HepG2 (cell line): ENCODE data around the gene VWA5B1. TPM values are rescaled to one million over a fixed set of nuclear protein-coding genes. Genes with fewer than 3 reads are reported as not detected.

ENCODE experiments used
- ATAC-seq: fragments of 200-7000 bp; cut with Tn5 transposase; 3 replicates; pipeline ENCODE4 v1.9.1; 2020; ENCODE audit warnings: mild to moderate bottlenecking, moderate library complexity
- BruUV-seq: library from RNA; stranded (reverse); fragments of 400-500 nt; replicated peaks from 2 replicates; lab custom pipeline; 2021; lab: Mats Ljungman, UMichigan
- CTCF ChIA-PET: fragments of 300-600 bp; formaldehyde crosslinking; extraction: SDS; loops from one replicate; lab custom pipeline; 2021; ENCODE audit warnings: low total read pairs, inconsistent platforms, low intra/inter-chr PET ratio; lab: Yijun Ruan, JAX
- POLR2A ChIA-PET: fragments of 350-600 bp; sonication (Branson Sonifier 250); formaldehyde crosslinking; loops from one replicate; lab custom pipeline; 2020; ENCODE audit warnings: antibody characterized with exemption, inconsistent platforms; lab: Yijun Ruan, JAX
- DNase-seq: peaks from one replicate; pipeline ENCODE4 v3.0.0-alpha.2; 2015; ENCODE audit warnings: low spot score
- FAIRE-seq: peaks from 3 replicates; lab custom pipeline; 2011; peaks lifted over from hg19 to GRCh38; lab: Jason Lieb, UNC
- H2AFZ ChIP-seq: one replicate; pipeline ENCODE4 v1.6.1; 2011; ENCODE audit warnings: low read length, inconsistent platforms
- H3K27ac ChIP-seq: fragments of 300-600 bp; 3 replicates; pipeline ENCODE4 v1.8.0; 2011; ENCODE audit warnings: mixed run types, mild to moderate bottlenecking, mixed read lengths, low read length, inconsistent platforms; ENCODE audit not compliant: insufficient read depth; ENCODE audit errors: extremely low read length
- H3K27me3 ChIP-seq, 2 experiments: fragments of 200-600 bp in 1 of 2; 2 replicates in 1 of 2; 3 replicates in 1 of 2; pipeline versions ENCODE4 v1.6.0 to v1.8.0; 2011; ENCODE audit warnings: low read length in 2 of 2, mild to moderate bottlenecking in 2 of 2, moderate library complexity in 2 of 2, inconsistent platforms in 1 of 2; ENCODE audit not compliant: insufficient read depth in 2 of 2, control insufficient read depth in 1 of 2
- H3K36me3 ChIP-seq, 2 experiments: fragments of 200-600 bp in 1 of 2; replicated peaks in 1 of 2; 2 replicates in 1 of 2; 3 replicates in 1 of 2; pipeline versions ENCODE4 v1.5.1 to v1.8.0; 2011; ENCODE audit warnings: low read length in 2 of 2, inconsistent platforms in 1 of 2; ENCODE audit not compliant: insufficient read depth in 2 of 2, control insufficient read depth in 1 of 2
- H3K4me1 ChIP-seq: 2 replicates; pipeline ENCODE4 v1.5.1; 2012; ENCODE audit warnings: low read length, inconsistent platforms; ENCODE audit not compliant: insufficient read depth
- H3K4me2 ChIP-seq: 2 replicates; pipeline ENCODE4 v1.6.0; 2011; ENCODE audit warnings: low read depth, low read length, inconsistent platforms
- H3K4me3 ChIP-seq, 3 experiments: fragments of 200-600 bp in 1 of 3; sonication (generic), shearing (Covaris generic) in 1 of 3; replicated peaks in 1 of 3; 2 replicates each; pipeline ENCODE4 v1.5.1; 2011 to 2016; ENCODE audit warnings: low read length in 3 of 3, inconsistent platforms in 2 of 3, low read depth in 2 of 3, mild to moderate bottlenecking in 2 of 3, control low read depth in 1 of 3, mixed read lengths in 1 of 3; ENCODE audit not compliant: insufficient read depth in 1 of 3
- H3K79me2 ChIP-seq: one replicate; pipeline ENCODE4 v1.6.1; 2011; ENCODE audit warnings: low read length, inconsistent platforms; ENCODE audit not compliant: insufficient read depth
- H3K9ac ChIP-seq: 2 replicates; pipeline ENCODE4 v1.6.0; 2011; ENCODE audit warnings: mild to moderate bottlenecking, low read depth, low read length, inconsistent platforms; ENCODE audit not compliant: insufficient read depth
- H3K9me3 ChIP-seq: 2 replicates; pipeline ENCODE4 v1.5.1; 2012; ENCODE audit warnings: mild to moderate bottlenecking, low read length
- H4K20me1 ChIP-seq: 2 replicates; pipeline ENCODE4 v1.6.0; 2011; ENCODE audit warnings: inconsistent platforms, mild to moderate bottlenecking, low read length, moderate library complexity; ENCODE audit not compliant: insufficient read depth
- ETV5 ChIP-seq: IDR thresholded peaks from 2 replicates; pipeline ENCODE4 v1.6.1; 2018; ENCODE audit warnings: missing biosample characterization, missing genetic modification reagents, inconsistent platforms, borderline replicate concordance
- FIP1L1 ChIP-seq: fragments of 200-400 bp; formaldehyde crosslinking; IDR thresholded peaks from 2 replicates; pipeline ENCODE4 v1.6.1; 2018; ENCODE audit warnings: low read depth, mild to moderate bottlenecking, low read length, moderate library complexity, borderline replicate concordance; ENCODE audit not compliant: insufficient read depth
- KLF11 ChIP-seq: IDR thresholded peaks from 2 replicates; pipeline ENCODE4 v1.6.1; 2016; ENCODE audit warnings: missing compliant biosample characterization
- PHF20 ChIP-seq: sonication (generic); formaldehyde crosslinking; IDR thresholded peaks from 2 replicates; pipeline ENCODE4 v1.5.0; 2020; ENCODE audit warnings: mild to moderate bottlenecking, missing genetic modification reagents
- SETDB1 ChIP-seq: sonication (generic); formaldehyde crosslinking; IDR thresholded peaks from 2 replicates; pipeline ENCODE4 v1.5.1; 2020; ENCODE audit warnings: missing genetic modification reagents, mild to moderate bottlenecking, borderline replicate concordance
- SRSF4 ChIP-seq: fragments of 200-400 bp; formaldehyde crosslinking; IDR thresholded peaks from one replicate; pipeline ENCODE4 v1.6.1; 2018; ENCODE audit warnings: mild to moderate bottlenecking, low read depth, low read length, moderate library complexity; ENCODE audit not compliant: poor library complexity, severe bottlenecking
- TBX2 ChIP-seq: sonication (generic); formaldehyde crosslinking; IDR thresholded peaks from 2 replicates; pipeline ENCODE4 v1.5.0; 2020; ENCODE audit warnings: missing genetic modification reagents, mild to moderate bottlenecking, borderline replicate concordance
- THYN1 ChIP-seq: sonication (generic); formaldehyde crosslinking; IDR thresholded peaks from 2 replicates; pipeline ENCODE4 v1.8.1; 2023; ENCODE audit warnings: low read depth, mild to moderate bottlenecking, moderate library complexity, missing genetic modification reagents, borderline replicate concordance
- ZBTB25 ChIP-seq: IDR thresholded peaks from 2 replicates; pipeline ENCODE4 v1.6.1; 2018; ENCODE audit warnings: missing genetic modification reagents
- ZBTB46 ChIP-seq: sonication (generic); formaldehyde crosslinking; IDR thresholded peaks from 2 replicates; pipeline ENCODE4 v1.4.0; 2020; ENCODE audit warnings: mild to moderate bottlenecking, missing genetic modification reagents, borderline replicate concordance
- ZFAT ChIP-seq: sonication (generic); formaldehyde crosslinking; conservative IDR thresholded peaks from 2 replicates; pipeline ENCODE4 v1.8.1; 2023; ENCODE audit warnings: missing genetic modification reagents, inconsistent platforms
- ZHX1 ChIP-seq: sonication (generic); formaldehyde crosslinking; IDR thresholded peaks from 2 replicates; pipeline ENCODE4 v1.8.1; 2022; ENCODE audit warnings: low read depth, mild to moderate bottlenecking, missing genetic modification reagents
- ZNF749 ChIP-seq: sonication (generic); formaldehyde crosslinking; IDR thresholded peaks from 2 replicates; pipeline ENCODE4 v1.8.0; 2022; ENCODE audit warnings: mild to moderate bottlenecking, missing genetic modification reagents, moderate library complexity, borderline replicate concordance
- ZNF781 ChIP-seq: sonication (generic); formaldehyde crosslinking; IDR thresholded peaks from 2 replicates; pipeline ENCODE4 v1.5.1; 2020; ENCODE audit warnings: borderline replicate concordance, mild to moderate bottlenecking, missing genetic modification reagents; ENCODE audit errors: not compliant biosample characterization
- ZSCAN29 ChIP-seq: sonication (generic); formaldehyde crosslinking; conservative IDR thresholded peaks from 2 replicates; pipeline ENCODE4 v1.4.0; 2020; ENCODE audit warnings: mild to moderate bottlenecking, missing genetic modification reagents
- ZSCAN5A ChIP-seq: sonication (generic); formaldehyde crosslinking; IDR thresholded peaks from 2 replicates; pipeline ENCODE4 v1.8.0; 2022; ENCODE audit warnings: mild to moderate bottlenecking, missing genetic modification reagents, borderline replicate concordance
- WGBS: methylation state at CpG from one replicate; pipeline ENCODE4 v1.1.6; 2017; ENCODE audit warnings: low lambda C conversion rate; 5-methylcytosine and 5-hydroxymethylcytosine counted together
- in situ Hi-C: cut with HindIII; loops from 2 replicates; pipeline ENCODE4 v1.10.0; 2017; ENCODE audit warnings: low pct_unique_long_range_greater_than_20kb; ENCODE audit not compliant: extremely low pct_ligation_motif_present
- intact Hi-C: fragments of 100-400 bp; cut with micrococcal nuclease; formaldehyde crosslinking; loops from one replicate; pipeline ENCODE4 v1.10.0; 2022; ENCODE audit not compliant: unreplicated experiment
- polyA plus RNA-seq, 8 experiments: library from polyadenylated mRNA; depleted of rRNA in 3 of 8; stranded (reverse) in 7 of 8; unstranded in 1 of 8; fragments of >200 nt; fragmentation: Illumina TruSeq in 4 of 8; extraction: Trizol in 4 of 8; gene quantifications; 2 replicates each; pipeline versions ENCODE4 v1.2.1 to v1.2.3, GENCODE V29; 2011 to 2016; ENCODE audit warnings: low read depth in 4 of 8, missing spikeins in 1 of 8, mixed read lengths in 1 of 8; ENCODE audit not compliant: insufficient read depth in 1 of 8
- total RNA-seq, 5 experiments: library from RNA; depleted of rRNA; stranded (reverse); fragments of >200 nt; fragmentation: Illumina TruSeq; extraction: Trizol; gene quantifications; 2 replicates each; pipeline ENCODE4 v1.2.3, GENCODE V29; 2016; ENCODE audit warnings: low read depth in 1 of 5

VWA5B1 gene
- total and polyA plus RNA-seq, 2 of the 13 experiments (the other 11 are each of a cell fraction or from before 2014, with no cell fraction given): not detected

GRCh38 chr1:20317471-20317870 lies 26.8 kb downstream of the VWA5B1 start (continued):
- no peak for TF ChIP-seq ZSCAN5A
- no peak for TF ChIP-seq ZNF749 (CRISPR knock-in tag)

- H2AFZ ChIP-seq: no peak overlapping the region
- in situ Hi-C loops (no loop called here), intact Hi-C loops (loop anchor here (5.0 kb wide), 1 partner anchor 616 kb away; no protein-coding TSS in a partner anchor)
- BruUV-seq: no TSS peak
- no peak overlapping the region for H3K4me2 ChIP-seq
- POLR2A ChIA-PET: no interaction called here
- no peak for ATAC-seq
- WGBS: 23% methylated on average over 7 of the region's 14 CpGs
- no peak overlapping the region for H3K4me3 ChIP-seq
- no peaks in the 10 kb centered on the region for H3K79me2 ChIP-seq
- H3K36me3 ChIP-seq: no peaks in the 10 kb centered on the region
- no peak overlapping the region for H3K9ac ChIP-seq
- peaks cover 9 to 86% of the 10 kb centered on the region in 2 experiments; a peak in 4 of 5 replicates for H3K27me3 ChIP-seq
- H4K20me1 ChIP-seq: no peaks in the 10 kb centered on the region
- H3K9me3 ChIP-seq: no peaks in the 10 kb centered on the region
- H3K27ac ChIP-seq: no peak overlapping the region
- H3K4me1 ChIP-seq: no peaks in the 10 kb centered on the region
- CTCF ChIA-PET: no interaction called here
- no peak for FAIRE-seq
- DNase-seq: no peak
- TF ChIP-seq THYN1 (CRISPR knock-in tag) (no peak), SRSF4 (no peak), KLF11 (CRISPR knock-in tag) (no peak), ZBTB46 (CRISPR knock-in tag) (no peak), ZHX1 (CRISPR knock-in tag) (no peak), ZNF781 (no peak), PHF20 (no peak), ETV5 (CRISPR knock-in tag) (no peak), ZBTB25 (no peak), TBX2 (CRISPR knock-in tag) (no peak), ZFAT (no peak), SETDB1 (no peak), FIP1L1 (no peak), ZSCAN29 (no peak)
Observed at GRCh38 chr1:20318521-20318920, 27.8 kb downstream of the VWA5B1 start.
